HFFc6 (cell line): ENCODE measurements around the gene PDLIM3. TPM values are rescaled to one million over a fixed set of nuclear protein-coding genes. Genes with fewer than 3 reads are reported as not detected.
"Not testable (repeated sequence)": the region's sequence is repeated elsewhere in the genome, so short reads cannot be mapped to it uniquely, and the experiment has no call there.

Experiments
- DNase-seq: peaks from one replicate; pipeline ENCODE4 v3.0.0-alpha.2; 2018
- H3K27ac Mint-ChIP-seq: 2 replicates; pipeline ENCODE4 v1.8.0; 2020; ENCODE audit warnings: mild to moderate bottlenecking, mixed read lengths
- H3K27me3 Mint-ChIP-seq: 2 replicates; pipeline ENCODE4 v1.8.0; 2021; ENCODE audit warnings: mild to moderate bottlenecking, moderate library complexity, mixed read lengths; ENCODE audit not compliant: insufficient read depth
- H3K36me3 Mint-ChIP-seq: 2 replicates; pipeline ENCODE4 v1.8.0; 2021; ENCODE audit warnings: low read depth, mixed read lengths
- H3K4me1 Mint-ChIP-seq: 2 replicates; pipeline ENCODE4 v1.8.0; 2020; ENCODE audit warnings: low read depth, mixed read lengths
- H3K4me3 Mint-ChIP-seq: 2 replicates; pipeline ENCODE4 v1.8.0; 2020; ENCODE audit warnings: mild to moderate bottlenecking, moderate library complexity, mixed read lengths
- H3K9me3 Mint-ChIP-seq: 2 replicates; pipeline ENCODE4 v1.8.0; 2020; ENCODE audit warnings: mild to moderate bottlenecking, mixed read lengths
- total RNA-seq, 6 experiments: library from RNA; stranded (reverse); fragmentation: NEBNext Ultra II Directional; extraction: Animal tissue kit (Norgen Biotek cat#: 25700); gene quantifications; 2 replicates in 1 of 6; 3 replicates in 5 of 6; pipeline ENCODE4 v1.2.3, GENCODE V29; 2021
- TF ChIP-seq, protein P1 (sequence below): fragments of 200-600 bp; sonication (generic); IDR thresholded peaks from 2 replicates; pipeline ENCODE4 v1.5.0; 2021; ENCODE audit warnings: antibody characterized with exemption, mild to moderate bottlenecking

PDLIM3 gene
- total RNA-seq, 6 experiments from 2014 or later: not detected

DNA sequence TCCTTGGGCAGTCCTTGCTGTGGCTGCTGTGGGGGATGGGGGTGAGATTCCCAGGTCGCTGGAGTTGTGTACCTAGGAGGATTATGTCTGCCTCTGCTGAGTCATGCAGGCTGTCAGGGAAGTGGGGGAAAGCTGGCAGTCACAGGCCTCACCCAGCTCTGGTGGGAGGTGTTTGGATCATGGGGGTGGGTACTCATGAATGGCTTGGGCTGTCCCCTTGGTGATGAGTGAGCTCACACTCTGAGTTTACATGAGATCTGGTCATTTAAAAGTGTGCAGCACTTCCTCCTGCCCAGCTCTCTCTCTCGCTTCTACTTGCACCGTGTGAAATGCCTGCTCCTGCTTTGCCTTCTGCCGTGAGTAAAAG, 24.6 kb upstream of the PDLIM3 start:
- Mint-ChIP-seq H3K4me3 (no peak overlapping the region), H3K36me3 (no peaks in the 10 kb centered on the region), H3K27ac (no peak overlapping the region; the same call in 1 of the 2 replicates), H3K9me3 (peaks cover 5% of the 10 kb centered on the region; the same call in 1 of the 2 replicates), H3K4me1 (peaks cover 11% of the 10 kb centered on the region), H3K27me3 (peaks cover 8% of the 10 kb centered on the region)
- TF ChIP-seq, protein P1, sequence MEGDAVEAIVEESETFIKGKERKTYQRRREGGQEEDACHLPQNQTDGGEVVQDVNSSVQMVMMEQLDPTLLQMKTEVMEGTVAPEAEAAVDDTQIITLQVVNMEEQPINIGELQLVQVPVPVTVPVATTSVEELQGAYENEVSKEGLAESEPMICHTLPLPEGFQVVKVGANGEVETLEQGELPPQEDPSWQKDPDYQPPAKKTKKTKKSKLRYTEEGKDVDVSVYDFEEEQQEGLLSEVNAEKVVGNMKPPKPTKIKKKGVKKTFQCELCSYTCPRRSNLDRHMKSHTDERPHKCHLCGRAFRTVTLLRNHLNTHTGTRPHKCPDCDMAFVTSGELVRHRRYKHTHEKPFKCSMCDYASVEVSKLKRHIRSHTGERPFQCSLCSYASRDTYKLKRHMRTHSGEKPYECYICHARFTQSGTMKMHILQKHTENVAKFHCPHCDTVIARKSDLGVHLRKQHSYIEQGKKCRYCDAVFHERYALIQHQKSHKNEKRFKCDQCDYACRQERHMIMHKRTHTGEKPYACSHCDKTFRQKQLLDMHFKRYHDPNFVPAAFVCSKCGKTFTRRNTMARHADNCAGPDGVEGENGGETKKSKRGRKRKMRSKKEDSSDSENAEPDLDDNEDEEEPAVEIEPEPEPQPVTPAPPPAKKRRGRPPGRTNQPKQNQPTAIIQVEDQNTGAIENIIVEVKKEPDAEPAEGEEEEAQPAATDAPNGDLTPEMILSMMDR: no peak
- peak; percentile 19 for DNase-seq

GRCh38 chr4:185559251-185559914, 24.1 kb upstream of the PDLIM3 start:
- not testable (repeated sequence) for H3K36me3 Mint-ChIP-seq, H3K4me3 Mint-ChIP-seq, H3K27ac Mint-ChIP-seq, H3K9me3 Mint-ChIP-seq, DNase-seq
- peaks cover 11% of the 10 kb centered on the region for H3K27me3 Mint-ChIP-seq
- H3K4me1 Mint-ChIP-seq: peaks cover 11% of the 10 kb centered on the region

DNA sequence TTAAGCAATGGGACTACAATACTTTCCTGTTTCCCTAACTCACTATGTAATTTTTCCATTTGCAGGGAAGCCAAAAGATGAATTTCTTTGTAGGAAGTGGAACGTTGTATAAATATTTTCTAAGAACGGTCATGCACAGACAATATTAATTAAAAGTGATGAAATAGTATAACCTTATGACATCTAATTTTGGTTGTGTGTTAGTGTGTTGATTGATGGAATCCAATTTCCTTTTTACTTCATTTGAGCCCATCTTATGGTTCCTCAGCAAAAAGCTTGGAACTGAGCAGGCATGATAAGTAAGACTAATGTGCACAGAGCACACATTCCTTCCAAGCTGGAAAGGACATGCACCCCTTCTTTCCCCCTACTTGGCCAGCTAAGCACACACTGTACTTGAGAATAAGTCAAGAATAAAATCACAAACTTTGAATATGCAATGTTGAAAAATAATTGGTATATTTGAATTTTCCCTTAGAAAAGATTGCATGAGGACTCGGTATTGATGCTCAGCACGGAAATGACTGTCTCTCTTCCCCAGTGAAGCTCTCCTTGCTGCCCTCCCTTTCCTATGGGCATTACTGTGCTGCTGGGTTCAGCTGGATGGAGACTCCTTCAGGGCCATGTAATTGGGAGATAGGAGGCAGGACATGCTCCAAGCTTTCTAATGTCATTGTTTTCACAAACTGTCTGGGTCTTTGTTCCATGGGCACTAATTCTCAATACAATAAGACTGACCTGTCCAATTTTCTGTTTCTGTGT, 19.2 kb upstream of the PDLIM3 start:
- H3K4me1 Mint-ChIP-seq: peaks cover 3% of the 10 kb centered on the region
- H3K36me3 Mint-ChIP-seq: no peaks in the 10 kb centered on the region
- H3K27ac Mint-ChIP-seq: no peak overlapping the region
- no peak for DNase-seq
- TF ChIP-seq, protein P1: no peak
- H3K27me3 Mint-ChIP-seq: peaks cover 11% of the 10 kb centered on the region
- H3K4me3 Mint-ChIP-seq: no peak overlapping the region
- H3K9me3 Mint-ChIP-seq: no peaks in the 10 kb centered on the region

- H3K27me3 Mint-ChIP-seq: peaks cover 9% of the 10 kb centered on the region; the same call in 1 of the 2 replicates
- H3K36me3 Mint-ChIP-seq: no peaks in the 10 kb centered on the region
- no peak for DNase-seq
- H3K4me3 Mint-ChIP-seq: no peak overlapping the region
- H3K9me3 Mint-ChIP-seq: no peaks in the 10 kb centered on the region
- no peaks in the 10 kb centered on the region for H3K4me1 Mint-ChIP-seq
- TF ChIP-seq, protein P1: no peak
- H3K27ac Mint-ChIP-seq: no peak overlapping the region
Observed at GRCh38 chr4:185552254-185552653, 16.9 kb upstream of the PDLIM3 start.

GRCh38 chr4:185550933-185551332, 15.6 kb upstream of the PDLIM3 start:
- Mint-ChIP-seq H3K4me3 (no peak overlapping the region), H3K4me1 (no peaks in the 10 kb centered on the region), H3K36me3 (no peaks in the 10 kb centered on the region), H3K27ac (no peak overlapping the region), H3K9me3 (no peaks in the 10 kb centered on the region), H3K27me3 (peaks cover 6% of the 10 kb centered on the region; the same call in 1 of the 2 replicates)
- TF ChIP-seq, protein P1: no peak
- no peak for DNase-seq

GRCh38 chr4:185549095-185549639, 13.9 kb upstream of the PDLIM3 start:
- no peaks in the 10 kb centered on the region for H3K9me3 Mint-ChIP-seq
- H3K4me1 Mint-ChIP-seq: no peaks in the 10 kb centered on the region
- H3K36me3 Mint-ChIP-seq: no peaks in the 10 kb centered on the region
- TF ChIP-seq, protein P1: no peak
- H3K27me3 Mint-ChIP-seq: no peaks in the 10 kb centered on the region; the same call in 1 of the 2 replicates
- no peak overlapping the region for H3K4me3 Mint-ChIP-seq
- DNase-seq: no peak
- H3K27ac Mint-ChIP-seq: no peak overlapping the region
